HG03103 (cell line): Measurements from ENCODE around the gene SLF2.
"Not testable (repeated sequence)": the region's sequence is repeated elsewhere in the genome, so short reads cannot be mapped to it uniquely, and the experiment has no call there.

Experiments used
- ATAC-seq: cut with Tn5 transposase; IDR thresholded peaks from one replicate; pipeline ENCODE4 v1.9.1; 2021; ENCODE audit warnings: low read depth; ENCODE audit not compliant: unreplicated experiment

The SLF2 gene

DNA sequence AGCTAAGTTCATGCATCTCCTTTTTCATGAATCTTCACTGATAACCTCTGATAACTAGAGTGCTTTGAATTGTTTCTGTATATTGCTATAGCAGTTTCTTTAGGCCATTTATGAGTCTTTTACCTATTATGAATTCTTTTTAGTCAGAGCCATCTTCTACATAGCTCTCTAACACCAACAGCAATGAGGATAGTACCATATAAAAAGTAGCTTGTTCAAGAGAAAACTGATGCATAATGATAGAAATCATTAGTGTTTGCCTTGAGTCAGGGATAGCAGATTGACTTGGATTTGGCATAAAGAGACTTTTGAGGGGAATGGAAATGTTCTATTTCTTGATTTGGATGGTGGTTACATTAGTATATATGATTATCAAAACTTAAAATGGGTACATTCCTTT, 30.7 kb downstream of the SLF2 start:
- no peak for ATAC-seq

DNA sequence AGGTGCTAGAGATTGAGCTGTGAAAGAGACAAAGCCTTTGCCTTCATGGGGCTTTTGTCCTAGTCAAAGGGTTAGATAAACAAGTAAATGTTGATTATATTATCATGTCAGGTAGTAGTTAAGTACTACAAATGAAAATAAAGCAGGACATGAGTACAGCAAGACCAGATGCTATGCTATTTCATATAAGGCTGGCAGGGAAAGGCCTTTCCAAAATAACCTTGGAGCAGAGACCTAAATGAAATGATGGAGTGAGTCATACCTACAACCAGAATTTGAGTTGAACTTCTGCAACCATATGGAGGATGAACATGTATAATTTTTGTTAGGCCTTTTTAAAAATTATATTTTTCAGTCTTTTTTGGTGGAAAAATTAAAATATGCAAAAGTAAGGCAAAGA, 33.0 kb downstream of the SLF2 start:
- no peak for ATAC-seq

DNA sequence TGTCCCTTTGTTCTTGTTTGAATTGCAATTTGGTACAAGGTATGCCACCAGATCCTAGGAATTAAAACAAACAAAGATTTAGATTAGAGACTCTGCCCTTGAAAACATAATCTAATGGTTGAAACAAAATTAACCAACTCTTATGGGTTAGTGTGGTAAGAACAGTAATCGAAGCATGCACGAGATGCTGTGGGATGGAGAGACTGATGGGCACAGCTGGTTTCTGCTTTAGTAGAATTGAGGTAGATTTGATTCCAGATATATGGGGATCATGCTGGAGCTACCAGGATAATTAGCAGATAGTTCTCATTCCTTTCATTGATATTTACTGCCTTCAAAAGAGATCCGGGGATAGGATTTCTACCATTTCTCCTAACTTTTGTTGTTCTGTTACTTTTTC, 36.2 kb downstream of the SLF2 start:
- ATAC-seq, result no peak

DNA sequence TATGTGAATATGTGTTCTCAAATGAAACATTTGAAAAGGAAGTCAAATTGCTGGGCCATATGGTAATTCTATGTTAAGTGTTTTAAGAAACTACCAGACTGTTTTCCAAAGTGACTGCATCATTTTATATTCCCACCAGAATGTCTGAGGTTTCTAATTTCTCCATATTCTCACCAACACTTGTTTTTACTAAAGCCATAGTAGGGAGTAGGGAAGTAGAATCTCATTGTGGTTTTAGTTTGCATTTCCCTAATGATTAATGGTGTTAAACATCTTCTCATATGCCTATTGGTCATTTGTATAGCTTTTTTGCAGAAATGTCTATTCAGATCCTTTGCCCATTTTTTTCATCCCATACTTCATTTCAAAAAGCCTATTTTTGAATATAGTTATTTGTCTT, 47.5 kb downstream of the SLF2 start:
- ATAC-seq, result no peak

DNA sequence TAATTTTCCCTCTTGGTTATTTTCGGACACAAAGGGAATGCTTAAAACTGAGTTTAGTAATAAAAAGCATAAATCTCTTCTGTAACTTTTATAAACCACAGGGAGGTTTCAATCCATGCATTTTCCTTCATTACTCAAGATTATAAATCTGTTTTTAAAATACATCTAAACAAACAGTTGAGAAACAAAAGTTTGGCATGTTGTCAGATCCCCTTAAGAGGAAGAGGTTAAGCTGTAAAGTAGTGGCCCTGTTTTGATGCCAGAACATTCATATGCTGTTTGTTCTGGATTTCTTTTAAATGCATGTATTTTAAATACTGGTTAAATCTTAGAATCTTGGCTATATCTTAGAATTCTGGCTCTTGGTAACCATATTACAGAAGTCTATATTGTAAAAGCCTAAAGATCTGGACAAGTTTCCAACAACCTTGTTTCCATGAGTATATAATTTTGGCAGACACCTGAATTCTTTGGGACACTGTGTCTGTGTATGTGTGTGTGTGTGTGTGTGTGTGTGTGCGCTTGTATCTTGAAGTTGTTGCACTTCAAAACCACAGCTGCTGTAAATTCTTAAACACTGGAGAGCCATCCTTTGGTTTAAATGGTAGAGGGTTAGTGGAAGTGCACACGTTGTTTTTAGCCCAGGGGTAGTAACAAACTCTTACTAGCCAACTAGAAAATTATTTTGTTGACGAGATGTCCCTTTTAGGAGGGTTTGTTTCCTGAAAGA, 49.8 kb downstream of the SLF2 start:
- no peak for ATAC-seq

DNA sequence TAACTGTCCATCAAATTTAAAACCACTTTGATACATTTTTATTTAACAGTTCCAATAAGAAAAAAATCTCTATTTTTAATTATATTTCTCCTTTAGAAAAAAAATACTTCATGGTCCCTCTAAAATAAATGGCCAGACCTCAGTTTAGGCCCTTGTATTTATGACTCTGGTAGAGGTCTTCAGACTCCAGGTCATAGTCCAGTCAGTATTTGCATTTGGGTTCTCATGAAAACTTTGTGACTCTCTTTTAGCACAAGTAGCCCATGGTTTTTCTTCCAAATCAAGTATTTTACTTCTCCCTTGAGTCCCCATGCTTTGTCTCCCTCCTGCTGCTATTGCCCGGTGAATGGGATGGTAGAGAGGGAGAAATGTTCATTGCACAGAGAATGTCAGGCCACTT, 51.1 kb downstream of the SLF2 start:
- ATAC-seq, result no peak

DNA sequence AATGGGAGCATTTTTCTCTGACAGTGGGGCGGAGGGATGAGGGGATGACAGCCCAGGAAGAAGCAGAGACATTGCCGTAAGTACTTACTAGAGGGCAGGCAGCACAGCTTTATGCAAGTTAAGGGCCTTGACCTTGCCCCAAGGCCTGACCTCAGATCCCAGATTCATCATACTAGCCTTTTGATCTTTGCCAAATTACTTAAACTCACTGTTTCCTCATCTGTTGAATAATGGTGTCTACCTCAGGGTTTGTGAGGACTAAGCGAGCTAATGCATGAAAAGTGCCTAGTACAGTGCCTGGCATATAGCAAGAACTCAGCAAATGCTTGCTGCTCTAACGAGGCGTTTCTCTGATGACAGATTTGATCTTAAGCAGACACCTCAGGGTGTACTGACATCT, 53.1 kb downstream of the SLF2 start:
- ATAC-seq, result no peak

DNA sequence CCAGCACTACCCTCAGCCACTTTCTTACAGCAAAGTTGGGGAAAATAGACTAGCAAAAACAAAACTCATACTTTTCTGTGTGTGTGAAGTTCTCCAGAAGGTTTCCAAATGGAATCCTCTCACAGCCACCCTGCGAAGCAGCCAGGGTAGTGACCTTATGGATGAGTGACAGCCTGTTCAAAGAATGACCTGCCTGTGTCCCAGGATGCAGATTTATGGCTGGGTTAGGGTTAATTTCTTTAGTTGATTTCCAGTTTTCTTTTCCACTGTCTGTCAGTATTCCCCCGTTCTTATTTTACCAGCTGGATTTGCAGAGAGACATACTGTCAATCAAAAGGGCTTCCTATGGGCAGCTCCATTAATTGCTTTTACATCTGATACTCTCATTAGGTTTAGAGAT, 54.1 kb downstream of the SLF2 start:
- no peak for ATAC-seq

DNA sequence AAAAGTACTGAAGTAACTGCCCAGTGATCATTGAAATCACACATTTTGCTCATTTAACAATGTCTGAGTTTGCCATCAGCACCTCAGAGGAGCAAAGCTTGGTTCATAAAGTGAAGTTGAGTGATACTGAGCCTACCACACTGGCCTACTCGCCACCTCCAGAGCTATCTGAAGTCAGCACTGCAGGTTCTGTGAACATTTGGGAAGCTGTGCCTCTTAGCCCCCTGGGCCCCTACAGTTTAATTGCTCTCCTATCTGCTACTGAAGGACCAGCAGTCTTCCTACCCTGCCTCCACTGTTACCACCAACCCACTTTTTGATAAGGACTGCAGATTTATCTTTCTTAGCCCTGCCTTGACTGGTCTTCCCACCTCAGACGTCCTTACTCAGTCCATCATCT, 54.6 kb downstream of the SLF2 start:
- ATAC-seq, result no peak

DNA sequence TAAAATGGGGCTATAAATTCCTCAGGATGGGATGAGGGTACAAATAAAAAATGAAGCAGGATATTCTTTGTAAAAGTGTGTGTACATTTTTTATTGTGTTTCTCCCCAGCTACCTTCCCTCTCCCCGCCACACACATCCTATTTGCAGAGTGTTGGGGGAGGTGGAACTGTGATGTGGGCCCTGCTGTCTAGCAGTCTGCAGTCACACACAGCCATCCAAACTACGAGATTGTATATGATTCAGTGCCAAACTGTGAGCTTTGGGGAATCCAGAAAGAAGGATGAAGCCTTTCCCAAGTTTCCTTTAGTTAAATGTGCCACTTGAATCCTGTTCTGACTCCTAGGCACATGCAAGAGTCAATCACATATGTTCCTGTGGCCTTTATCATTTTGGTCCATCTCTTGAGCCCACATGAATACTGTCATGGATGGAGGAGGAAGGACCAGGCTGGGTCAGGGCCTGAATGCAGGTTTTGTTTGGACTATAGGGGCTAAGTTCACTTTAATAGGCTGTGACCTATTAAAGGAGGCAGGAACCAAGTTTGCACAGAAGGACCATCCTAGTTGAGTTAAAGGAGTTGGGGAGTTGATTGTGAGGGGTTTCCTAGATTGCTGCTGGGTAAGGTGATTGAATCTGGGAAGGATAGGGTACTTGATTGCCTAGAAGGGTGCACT, 55.4 kb downstream of the SLF2 start:
- no peak for ATAC-seq

DNA sequence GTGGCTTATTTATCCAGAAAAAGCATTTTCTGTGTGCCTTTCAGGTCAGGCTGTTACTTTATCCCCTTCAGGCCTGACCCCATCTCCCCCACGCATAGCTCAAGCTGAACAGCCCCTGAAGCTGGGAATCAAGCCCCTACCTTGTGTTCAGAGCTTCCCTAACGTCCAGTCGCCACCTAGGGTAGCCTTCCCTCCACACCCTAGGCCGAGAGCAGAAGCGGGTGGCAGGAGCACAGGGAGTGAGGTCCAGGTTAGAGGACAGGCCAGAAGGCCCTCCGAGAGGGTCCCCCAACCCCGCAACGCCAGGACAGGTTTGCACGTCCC, 56.1 kb downstream of the SLF2 start:
- no peak for ATAC-seq

DNA sequence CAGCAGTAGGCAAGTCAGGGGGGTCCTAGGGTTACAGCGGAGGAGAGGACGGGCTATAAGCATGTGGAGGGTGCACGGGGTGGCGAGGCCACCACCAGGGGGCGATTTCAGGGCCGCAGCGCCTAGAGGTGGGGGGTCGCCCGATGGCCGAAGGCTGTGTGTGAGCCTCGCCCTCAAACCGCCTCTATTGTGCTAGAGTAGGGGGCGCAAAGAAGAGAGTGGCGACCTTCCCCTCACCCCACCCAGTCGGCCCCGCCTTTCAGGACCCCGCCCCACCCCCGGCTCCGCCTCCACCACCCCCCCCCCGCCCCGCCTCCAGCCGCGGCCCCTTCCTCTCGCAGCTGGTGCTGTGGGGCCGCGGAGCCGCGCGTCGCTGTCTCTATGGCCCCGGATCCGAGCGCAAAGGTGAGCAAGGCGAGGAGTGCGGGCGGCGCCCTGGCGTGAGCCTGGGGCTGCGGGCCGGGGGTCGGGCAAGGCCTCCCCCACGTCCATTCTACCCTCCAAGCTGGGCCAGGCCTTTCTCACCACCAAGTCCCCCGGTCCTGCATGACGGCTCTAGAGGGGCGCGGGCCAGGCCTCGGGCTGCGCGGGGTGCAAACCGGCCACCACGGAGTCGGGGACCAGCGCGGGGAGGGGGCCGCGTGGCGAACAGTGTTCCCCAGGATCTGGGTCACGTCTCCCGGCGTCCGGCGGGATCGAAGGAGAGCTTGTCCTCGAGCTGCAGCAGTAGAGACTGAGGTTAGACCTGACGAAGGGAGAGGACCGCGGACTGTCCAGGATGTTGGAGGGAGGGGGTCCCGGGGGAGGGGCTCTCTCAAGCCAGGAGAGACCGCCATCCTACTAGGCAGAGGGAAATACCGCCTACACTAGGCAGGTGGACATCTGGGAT, 56.7 kb downstream of the SLF2 start, which contains the start of gene SEMA4G:
Gene SEMA4G, plus strand, starts transcription at position 318 of the 889 bp plus-strand sequence. CDS start 3,409 bp downstream, outside the sequence.
- no peak for ATAC-seq

DNA sequence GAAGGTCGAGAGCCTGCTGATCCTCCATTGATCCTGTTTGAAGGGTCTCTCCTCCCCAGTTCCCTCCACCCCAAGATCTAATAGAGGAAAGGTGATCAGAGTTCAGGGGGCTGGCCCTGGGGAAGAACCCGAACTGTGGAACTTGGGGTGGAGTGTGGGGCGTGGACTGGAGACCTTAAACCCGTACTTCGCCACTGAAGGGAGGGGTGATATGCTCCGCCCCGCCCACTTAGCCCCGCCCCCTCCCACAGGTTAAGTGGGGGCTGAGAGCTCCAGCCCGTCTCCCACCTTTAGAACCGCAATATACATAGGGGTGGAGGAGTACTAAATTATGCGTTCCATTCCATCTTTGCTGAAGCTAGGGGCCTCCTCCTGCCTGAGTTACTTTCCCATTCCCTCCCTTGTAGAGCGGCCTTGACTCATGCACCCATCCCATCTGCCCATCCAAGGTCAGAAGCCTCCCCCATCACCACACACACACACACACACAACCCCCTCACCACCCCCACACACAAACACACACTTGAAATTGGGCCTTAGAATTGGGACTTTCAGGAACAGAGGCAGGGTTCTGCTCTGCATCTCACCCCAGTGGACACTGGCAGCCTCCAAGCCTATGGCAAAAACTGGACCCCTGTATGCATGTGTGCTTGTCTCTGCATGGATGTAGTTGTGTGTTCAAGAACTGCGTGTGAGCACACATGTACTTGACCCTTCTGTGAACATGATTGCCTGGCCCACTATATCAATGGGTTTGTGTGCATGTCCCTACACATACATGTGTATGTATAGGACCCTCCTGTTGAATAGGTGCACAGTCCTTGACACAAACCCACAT, 57.5 kb downstream of the SLF2 start:
- ATAC-seq, result no peak

DNA sequence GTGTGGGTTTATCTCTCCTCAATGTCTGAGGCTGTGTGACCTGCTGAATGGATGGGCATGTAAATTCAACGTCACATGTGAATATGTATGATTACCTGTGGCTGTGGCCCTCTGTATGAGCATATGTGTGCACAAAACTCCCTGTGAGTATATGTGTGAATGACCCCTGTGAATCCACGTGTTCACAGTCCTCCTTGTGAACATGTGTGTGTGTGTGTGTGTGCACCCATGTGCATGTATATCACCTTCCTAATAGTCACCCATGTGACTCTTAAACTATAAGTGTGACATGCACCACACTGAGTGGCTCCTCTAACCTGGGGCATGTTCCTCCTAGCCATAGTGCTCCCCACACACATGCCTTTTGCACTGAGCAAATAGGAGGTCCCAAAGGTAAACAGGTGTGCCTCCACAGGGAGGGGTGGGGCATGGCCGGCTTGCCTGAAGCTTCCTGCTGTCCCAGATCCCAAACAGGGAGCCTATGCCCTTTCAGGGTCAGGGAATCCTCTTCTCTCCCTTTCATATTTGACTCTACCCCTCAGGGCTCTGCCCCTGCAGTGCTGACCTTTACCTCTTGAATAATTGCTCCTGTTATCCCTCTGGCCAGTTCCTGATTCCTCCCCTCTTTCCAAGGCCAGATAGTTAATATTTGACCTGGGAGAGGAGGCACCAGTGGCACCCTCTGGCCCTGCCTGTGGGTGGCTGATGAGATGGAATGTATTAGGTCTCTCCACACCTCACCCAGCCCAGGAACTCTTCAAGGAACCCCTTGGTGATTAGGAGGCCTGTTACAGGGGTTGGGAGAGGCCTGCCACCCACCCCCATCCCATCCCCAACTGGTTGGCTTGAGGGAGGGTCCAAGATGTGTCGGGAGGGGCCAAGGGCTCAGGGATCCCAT, 58.4 kb downstream of the SLF2 start:
- no peak for ATAC-seq

DNA sequence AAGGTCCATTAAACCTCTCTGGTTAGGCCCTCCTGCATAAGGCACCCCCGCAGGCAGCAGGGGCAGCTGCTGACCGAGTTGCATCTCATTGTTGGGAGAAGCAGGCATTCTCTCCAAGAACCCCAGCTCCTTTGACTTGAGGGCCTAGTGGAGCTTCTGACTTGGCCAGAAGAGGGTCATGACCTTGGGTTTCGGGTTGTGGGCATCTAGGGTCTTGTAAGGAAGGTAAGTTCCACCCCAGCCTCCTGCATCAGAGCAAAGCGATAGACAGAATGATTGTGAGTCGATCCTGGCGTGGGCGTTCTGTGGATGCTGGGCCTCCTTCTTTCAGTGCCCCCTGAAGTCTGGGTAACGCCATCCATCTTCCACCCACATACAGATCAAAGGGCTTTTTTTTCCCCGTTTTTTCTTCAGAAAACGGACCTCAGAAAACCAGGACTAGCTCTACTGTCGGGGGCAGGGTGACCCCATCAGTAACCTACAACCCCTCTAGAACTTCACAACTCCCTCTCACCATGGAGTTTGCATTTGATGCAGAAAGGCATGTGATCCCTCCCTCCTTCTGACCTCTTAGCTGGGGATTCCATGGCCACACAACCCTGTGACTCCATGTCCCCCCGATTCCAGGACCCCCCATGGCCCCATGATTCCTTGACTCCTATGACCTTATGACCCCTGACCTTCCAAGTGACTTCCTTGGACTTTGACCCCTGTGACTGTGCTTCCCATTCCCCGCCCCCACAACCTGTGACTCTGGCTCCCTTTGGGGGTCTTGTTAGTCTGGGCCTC, 59.5 kb downstream of the SLF2 start:
- ATAC-seq, result no peak

DNA sequence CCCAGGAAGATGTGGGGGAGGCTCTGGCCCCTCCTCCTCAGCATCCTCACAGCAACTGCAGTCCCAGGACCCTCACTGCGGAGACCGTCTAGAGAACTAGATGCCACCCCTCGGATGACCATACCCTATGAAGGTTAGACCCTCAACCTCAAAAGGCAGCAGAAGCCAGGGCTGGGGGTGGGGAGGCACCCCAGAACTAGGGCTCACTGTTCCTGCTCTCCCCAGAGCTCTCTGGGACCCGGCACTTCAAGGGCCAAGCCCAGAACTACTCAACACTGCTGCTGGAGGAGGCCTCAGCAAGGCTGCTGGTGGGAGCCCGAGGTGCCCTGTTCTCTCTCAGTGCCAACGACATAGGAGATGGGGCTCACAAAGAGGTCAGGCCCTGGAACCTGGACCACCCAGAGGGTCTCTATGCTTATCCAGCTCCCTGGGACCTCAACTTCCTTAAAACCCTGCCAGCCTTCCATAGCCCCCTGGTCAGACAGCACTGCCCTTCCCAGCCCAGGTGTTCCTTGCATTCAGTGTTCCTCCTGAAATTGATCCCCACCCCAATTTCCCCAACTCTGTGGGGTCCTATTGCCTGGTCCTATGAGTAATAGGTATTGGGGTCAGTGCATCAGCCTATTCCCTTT, 60.3 kb downstream of the SLF2 start:
- no peak for ATAC-seq

DNA sequence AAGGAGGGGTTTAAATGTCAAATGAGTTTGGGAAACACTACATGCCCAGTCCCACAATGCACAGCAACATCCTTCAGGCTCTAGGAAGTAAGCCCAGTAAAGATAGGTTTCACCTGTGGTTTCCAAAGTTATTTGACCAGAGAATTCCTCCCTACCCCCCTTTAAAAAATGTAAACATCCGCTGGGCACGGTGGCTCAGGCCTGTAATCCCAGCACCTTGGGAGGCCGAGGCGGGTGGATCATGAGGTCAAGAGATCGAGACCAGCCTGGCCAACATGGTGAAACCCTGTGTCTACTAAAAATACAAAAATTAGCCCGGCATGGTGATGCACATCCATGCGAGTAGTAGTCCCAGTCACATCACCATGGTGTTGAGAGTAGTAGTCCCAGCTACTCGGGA, 62.6 kb downstream of the SLF2 start:
- ATAC-seq, result not testable (repeated sequence)

DNA sequence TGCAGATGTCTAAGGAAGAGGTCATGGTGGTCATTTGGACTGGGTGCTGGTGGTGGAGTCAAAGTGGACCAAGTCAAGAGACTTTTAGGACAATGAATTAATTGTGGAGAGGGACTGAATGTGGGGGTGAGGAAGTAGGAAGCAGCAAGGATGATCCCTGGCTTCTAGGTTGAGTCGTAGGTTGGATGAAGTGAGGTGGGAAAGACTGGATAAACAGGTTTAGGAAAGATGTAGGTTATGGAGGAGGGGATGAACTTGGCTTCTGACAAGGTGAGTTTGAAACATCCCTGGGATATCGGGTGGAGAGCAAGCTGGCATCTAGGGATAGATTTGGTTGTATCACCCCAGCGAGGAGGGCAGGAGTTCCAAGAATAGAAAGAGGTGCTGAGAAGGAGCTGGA, 64.1 kb downstream of the SLF2 start:
- ATAC-seq, result no peak
